ENCODE measurements around the gene TCF15.

Gene TCF15

DNA sequence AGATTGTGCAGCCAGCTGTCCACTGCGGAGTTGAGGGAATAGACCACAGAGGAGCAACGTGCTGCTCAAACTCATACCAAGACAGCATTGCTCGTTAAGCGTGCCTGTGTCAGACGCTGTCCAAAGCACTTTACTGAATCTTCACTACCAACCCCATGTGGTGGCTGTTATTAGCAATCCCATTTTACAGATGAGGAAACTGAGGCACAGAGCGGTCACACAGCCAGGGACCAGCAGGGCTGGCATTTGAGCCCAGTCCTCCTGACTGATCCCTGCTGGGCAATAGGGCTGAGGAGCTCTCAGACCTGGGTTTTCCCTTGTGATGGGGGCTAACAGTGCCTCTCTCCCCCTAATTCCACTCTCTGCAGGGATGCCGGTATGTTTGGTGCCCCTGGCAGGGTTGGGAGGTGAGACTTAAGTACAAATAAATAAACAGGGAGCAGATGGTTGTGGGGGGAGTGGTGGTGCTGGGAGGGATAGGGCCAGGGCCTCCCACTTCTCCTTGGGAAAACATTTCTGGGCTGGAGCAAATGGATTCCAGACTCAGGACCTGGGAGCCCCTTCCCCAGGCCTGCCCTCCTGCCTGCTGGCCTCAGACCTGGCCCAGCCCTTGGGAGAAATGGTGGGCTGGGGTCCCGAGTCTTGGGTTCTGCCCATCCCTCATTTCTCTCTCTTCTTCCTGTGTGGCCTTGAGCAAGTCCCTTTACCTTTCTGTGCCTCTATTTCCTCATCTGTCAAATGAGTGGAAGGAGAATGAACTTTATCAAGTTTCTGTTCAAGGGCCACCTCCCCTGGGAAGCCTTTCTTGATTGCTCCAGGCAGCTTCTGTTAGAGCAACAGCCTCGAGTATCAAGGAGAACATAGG lies 25.2 kb upstream of the TCF15 start:
- Histone ChIP-seq H3K4me1 (ENCODE audit: insufficient read depth, low read length) (no peaks in the 10 kb centered on the region), H3K4me3 (ENCODE audit: low read length) (no peak overlapping the region), H3K9me3 (ENCODE audit: low read length) (no peaks in the 10 kb centered on the region), H3K36me3 (ENCODE audit: insufficient read depth, low read length) (no peaks in the 10 kb centered on the region), H2AFZ (ENCODE audit: low read depth, low read length) (no peak overlapping the region), H3K27me3 (ENCODE audit: insufficient read depth, low read length) (peaks cover 26% of the 10 kb centered on the region)

DNA sequence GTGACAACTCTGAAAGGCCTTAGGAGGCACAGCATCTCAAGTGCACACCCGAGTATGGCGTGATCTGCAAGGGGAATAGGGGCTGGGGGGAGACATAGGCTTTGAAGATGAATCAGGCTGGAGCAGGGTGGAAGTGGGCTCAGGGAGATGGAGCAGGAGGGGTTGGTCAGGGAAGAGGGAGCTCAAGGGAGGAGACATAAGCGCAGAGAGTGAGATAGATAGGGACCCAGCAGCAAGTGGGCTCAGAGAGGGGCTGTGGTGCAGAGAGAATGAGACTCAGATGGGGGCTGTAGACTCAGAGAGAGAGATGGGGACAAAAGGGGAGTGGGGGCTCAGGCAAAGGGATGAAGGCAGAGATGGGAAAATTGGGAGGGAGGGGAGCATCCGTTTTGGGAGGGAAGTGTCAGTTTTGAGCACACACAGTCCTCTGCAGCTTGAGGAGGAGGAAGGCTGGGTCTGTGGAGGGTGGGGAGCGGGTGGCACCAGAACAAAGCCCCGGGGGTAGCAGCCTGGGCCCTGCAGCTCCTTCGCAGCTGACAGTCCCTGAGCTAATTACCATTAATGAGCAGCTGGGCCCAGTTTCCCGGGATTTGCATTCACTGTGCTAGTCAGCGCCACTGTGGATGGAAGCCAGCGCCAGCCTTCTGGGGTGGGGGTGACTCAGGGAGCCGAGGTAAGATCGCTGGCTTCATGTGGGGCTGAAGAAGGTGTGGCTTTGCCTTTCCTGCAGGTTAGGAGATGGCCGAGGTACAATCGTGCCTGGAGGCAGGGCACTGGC lies 24.2 kb upstream of the TCF15 start:
- H3K4me1 ChIP-seq (ENCODE audit: insufficient read depth, low read length), result no peaks in the 10 kb centered on the region
- peaks cover 26% of the 10 kb centered on the region for H3K27me3 ChIP-seq (ENCODE audit: insufficient read depth, low read length)
- H3K9me3 ChIP-seq (ENCODE audit: low read length), result no peaks in the 10 kb centered on the region
- H3K36me3 ChIP-seq (ENCODE audit: insufficient read depth, low read length), result no peaks in the 10 kb centered on the region
- H3K4me3 ChIP-seq (ENCODE audit: low read length), result no peak overlapping the region
- no peak overlapping the region for H2AFZ ChIP-seq (ENCODE audit: low read depth, low read length)

DNA sequence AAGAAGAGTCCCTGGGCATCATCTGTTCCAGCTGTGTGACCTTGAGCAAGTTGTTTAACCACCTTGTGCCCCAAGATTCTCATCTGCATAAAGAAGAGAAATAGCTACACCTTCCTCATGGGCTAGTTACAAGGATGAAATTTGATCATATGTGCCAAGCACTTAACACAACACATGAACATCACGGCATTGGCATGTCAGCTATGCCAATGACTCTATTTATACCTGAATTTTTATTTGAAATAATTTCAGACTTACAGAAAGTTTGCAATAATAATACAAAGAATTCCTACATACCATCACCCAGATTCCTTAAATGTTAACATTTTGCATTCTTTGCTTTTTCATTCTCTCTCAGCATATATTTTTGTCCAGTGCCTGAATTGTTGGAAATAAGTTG lies 21.0 kb upstream of the TCF15 start:
- Histone ChIP-seq H3K4me3 (ENCODE audit: low read length) (no peak overlapping the region), H3K27me3 (ENCODE audit: insufficient read depth, low read length) (peaks cover 31% of the 10 kb centered on the region), H2AFZ (ENCODE audit: low read depth, low read length) (no peak overlapping the region), H3K4me1 (ENCODE audit: insufficient read depth, low read length) (no peaks in the 10 kb centered on the region), H3K36me3 (ENCODE audit: insufficient read depth, low read length) (no peaks in the 10 kb centered on the region), H3K9me3 (ENCODE audit: low read length) (no peaks in the 10 kb centered on the region)

DNA sequence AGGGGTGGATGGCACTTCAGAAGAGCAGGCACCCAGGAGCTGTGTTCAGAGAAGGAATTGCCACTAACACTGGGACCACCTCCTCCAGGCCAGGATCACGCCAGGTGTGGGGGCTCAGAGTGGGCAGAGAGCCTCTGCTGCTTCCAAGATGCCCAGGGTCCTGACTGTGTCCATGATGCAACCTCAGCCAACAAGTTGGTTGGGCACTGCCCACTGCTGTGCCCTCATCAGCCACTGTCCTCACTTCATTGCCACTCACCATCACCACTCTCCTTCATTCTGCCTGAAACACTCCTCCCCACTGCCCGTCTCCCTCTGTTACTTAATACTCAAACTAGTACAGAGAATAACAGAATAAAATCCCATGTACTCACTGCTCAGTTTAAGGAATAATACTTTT lies 16.5 kb upstream of the TCF15 start:
- no peaks in the 10 kb centered on the region for H3K4me1 ChIP-seq (ENCODE audit: insufficient read depth, low read length)
- H3K27me3 ChIP-seq (ENCODE audit: insufficient read depth, low read length), result peaks cover 11% of the 10 kb centered on the region
- H2AFZ ChIP-seq (ENCODE audit: low read depth, low read length), result no peak overlapping the region
- H3K36me3 ChIP-seq (ENCODE audit: insufficient read depth, low read length), result no peaks in the 10 kb centered on the region
- no peaks in the 10 kb centered on the region for H3K9me3 ChIP-seq (ENCODE audit: low read length)
- H3K4me3 ChIP-seq (ENCODE audit: low read length), result no peak overlapping the region

DNA sequence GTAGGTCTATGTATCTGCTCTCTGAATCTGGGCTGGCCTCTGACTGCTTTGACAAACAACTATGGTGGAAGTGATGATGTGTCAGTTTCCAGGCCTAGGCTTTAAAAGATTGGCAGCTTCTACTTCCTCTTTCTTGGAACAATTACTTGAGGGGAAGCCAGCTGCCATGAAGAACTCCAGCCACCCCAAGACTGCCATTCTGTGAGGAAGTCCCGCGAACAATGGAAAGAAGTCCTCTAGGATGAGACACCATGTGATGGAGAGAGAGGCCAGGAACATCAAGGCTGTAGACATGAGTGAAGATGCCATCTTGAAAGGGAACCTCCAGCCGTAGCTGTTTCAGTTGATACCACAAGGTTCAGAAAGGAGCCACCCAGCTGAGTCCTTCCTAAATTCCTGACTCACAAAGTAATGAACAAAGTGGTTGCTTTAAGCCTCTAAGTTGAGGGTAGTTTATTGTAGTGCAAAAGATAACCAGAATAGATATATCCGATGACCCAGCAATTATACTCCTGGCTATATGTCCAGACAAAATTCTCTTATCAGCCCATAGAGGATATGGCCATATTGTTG lies 15.3 kb upstream of the TCF15 start:
- Histone ChIP-seq H3K36me3 (ENCODE audit: insufficient read depth, low read length) (no peaks in the 10 kb centered on the region), H2AFZ (ENCODE audit: low read depth, low read length) (no peak overlapping the region), H3K4me1 (ENCODE audit: insufficient read depth, low read length) (no peaks in the 10 kb centered on the region), H3K27me3 (ENCODE audit: insufficient read depth, low read length) (peaks cover 11% of the 10 kb centered on the region), H3K9me3 (ENCODE audit: low read length) (no peaks in the 10 kb centered on the region), H3K4me3 (ENCODE audit: low read length) (no peak overlapping the region)

DNA sequence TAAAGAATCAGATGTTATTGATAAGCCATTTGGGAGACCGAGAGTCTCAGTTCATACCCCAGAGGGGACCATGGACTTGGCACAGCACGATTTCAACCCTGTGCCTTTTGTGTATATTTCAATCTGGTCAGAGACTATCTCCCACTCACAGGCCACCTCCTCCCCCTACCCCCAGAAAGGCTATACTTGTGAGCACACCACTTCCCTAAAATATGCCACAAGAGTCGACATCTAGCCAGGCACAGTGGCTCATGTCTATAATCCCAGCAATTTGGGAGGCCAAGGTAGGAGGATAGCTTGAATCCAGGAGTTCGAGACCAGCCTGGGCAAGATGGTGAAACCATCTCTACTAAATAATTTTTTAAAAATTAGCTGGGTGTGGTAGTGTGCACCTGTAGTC lies 13.6 kb upstream of the TCF15 start:
- Histone ChIP-seq H3K4me1 (ENCODE audit: insufficient read depth, low read length) (no peaks in the 10 kb centered on the region), H3K9me3 (ENCODE audit: low read length) (no peaks in the 10 kb centered on the region), H3K4me3 (ENCODE audit: low read length) (no peak overlapping the region), H2AFZ (ENCODE audit: low read depth, low read length) (no peak overlapping the region), H3K36me3 (ENCODE audit: insufficient read depth, low read length) (no peaks in the 10 kb centered on the region), H3K27me3 (ENCODE audit: insufficient read depth, low read length) (peaks cover 19% of the 10 kb centered on the region)

DNA sequence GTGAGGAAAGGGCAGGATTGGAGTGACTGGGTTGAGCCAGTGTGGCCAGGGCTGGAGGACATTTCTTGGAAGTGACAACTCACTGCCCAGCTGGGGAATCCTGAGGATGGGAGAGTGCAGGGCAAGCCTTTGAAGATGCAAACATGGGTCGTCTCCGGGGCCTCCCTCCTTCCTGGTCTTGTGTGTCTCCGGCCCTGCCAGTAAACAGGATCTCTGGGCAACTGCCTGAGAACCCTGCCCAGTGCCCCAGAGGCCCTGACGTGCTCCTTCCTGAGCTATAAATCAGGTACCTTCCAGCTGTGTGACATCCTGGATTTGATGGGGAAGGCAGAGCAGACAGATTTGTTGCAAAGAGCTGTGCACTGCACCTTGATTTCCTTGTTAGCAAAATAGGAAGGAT lies 12.9 kb upstream of the TCF15 start:
- Histone ChIP-seq H2AFZ (ENCODE audit: low read depth, low read length) (no peak overlapping the region), H3K4me3 (ENCODE audit: low read length) (no peak overlapping the region), H3K4me1 (ENCODE audit: insufficient read depth, low read length) (no peaks in the 10 kb centered on the region), H3K9me3 (ENCODE audit: low read length) (peaks cover under 1% of the 10 kb centered on the region), H3K36me3 (ENCODE audit: insufficient read depth, low read length) (no peaks in the 10 kb centered on the region), H3K27me3 (ENCODE audit: insufficient read depth, low read length) (peaks cover 19% of the 10 kb centered on the region)

DNA sequence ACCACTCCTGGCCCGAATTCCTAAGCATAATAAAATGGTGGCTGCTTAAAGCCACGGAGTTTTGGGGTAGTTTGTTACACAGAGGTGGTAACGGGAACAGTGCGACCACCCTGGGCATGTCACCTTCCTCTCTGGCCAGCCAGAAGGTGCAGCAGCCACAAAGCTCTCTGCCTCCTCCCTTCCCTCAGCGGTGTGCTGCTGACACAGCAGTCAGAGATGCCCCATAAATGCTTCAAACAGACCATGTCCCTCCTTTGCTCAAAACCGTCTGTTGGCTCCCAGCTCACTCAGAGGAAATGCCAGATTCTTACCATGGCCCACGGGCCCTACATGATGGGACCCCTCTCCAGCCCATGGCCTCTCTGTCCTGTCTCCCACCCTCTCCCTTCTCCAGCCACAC lies 12.1 kb upstream of the TCF15 start:
- Histone ChIP-seq H3K4me1 (ENCODE audit: insufficient read depth, low read length) (no peaks in the 10 kb centered on the region), H3K36me3 (ENCODE audit: insufficient read depth, low read length) (no peaks in the 10 kb centered on the region), H3K9me3 (ENCODE audit: low read length) (peaks cover 3% of the 10 kb centered on the region), H2AFZ (ENCODE audit: low read depth, low read length) (no peak overlapping the region), H3K27me3 (ENCODE audit: insufficient read depth, low read length) (peaks cover 19% of the 10 kb centered on the region), H3K4me3 (ENCODE audit: low read length) (no peak overlapping the region)

DNA sequence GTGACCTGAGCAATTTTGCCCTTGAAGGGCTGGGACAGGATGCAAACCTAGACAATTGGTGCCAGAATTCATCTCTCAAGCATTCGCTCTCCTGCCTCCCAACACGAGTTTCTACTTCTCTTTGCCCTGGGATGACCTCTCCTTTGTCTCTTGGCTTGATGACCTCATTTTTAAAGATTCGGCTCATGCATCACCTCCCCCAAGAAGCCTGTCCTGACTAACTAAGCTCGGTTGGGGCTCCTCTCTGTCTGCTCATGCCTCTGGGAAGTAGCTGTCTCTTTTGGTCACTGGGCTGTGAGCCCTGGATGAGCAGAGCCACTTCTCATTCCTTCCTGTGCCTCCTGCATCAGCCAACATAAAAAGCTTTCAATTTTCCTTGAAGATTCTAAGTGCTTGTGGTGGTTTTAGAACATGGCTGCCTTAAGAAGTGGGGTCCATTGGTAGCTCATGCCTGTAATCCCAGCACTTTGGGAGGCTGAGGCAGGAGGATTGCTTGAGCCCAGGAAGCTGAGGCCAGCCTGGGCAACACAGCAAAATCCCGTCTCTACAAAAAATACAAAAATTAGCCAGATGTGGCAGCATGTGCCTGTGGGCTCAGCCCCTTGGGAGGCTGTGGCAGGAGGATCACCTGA lies 11.1 kb upstream of the TCF15 start:
- no peak overlapping the region for H2AFZ ChIP-seq (ENCODE audit: low read depth, low read length)
- H3K9me3 ChIP-seq (ENCODE audit: low read length), result peaks cover 3% of the 10 kb centered on the region
- H3K4me3 ChIP-seq (ENCODE audit: low read length), result no peak overlapping the region
- peaks cover 14% of the 10 kb centered on the region for H3K27me3 ChIP-seq (ENCODE audit: insufficient read depth, low read length)
- H3K36me3 ChIP-seq (ENCODE audit: insufficient read depth, low read length), result no peaks in the 10 kb centered on the region
- H3K4me1 ChIP-seq (ENCODE audit: insufficient read depth, low read length), result no peaks in the 10 kb centered on the region

DNA sequence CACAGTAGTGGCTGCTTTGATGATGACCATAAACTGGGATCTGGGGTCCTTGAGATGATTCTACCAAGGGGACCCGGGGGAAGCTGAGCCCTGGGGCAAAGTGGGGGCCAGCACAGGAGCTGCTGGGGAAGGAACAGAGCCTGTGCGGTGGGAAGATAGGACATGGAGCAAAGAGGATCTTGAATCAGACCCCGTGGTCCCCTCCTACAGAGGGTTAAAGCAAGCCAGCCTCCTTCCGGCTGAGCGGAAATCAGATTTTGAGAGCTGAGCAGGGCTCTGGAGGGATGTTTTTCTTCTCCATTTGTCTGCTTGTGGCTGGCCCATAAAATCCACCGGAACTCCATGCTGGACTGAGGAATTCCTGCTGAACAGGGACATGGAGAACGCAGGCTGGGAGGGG lies 10.1 kb upstream of the TCF15 start:
- H3K4me1 ChIP-seq (ENCODE audit: insufficient read depth, low read length), result no peaks in the 10 kb centered on the region
- peaks cover 3% of the 10 kb centered on the region for H3K9me3 ChIP-seq (ENCODE audit: low read length)
- no peak overlapping the region for H2AFZ ChIP-seq (ENCODE audit: low read depth, low read length)
- no peak overlapping the region for H3K4me3 ChIP-seq (ENCODE audit: low read length)
- peaks cover 14% of the 10 kb centered on the region for H3K27me3 ChIP-seq (ENCODE audit: insufficient read depth, low read length)
- no peaks in the 10 kb centered on the region for H3K36me3 ChIP-seq (ENCODE audit: insufficient read depth, low read length)

DNA sequence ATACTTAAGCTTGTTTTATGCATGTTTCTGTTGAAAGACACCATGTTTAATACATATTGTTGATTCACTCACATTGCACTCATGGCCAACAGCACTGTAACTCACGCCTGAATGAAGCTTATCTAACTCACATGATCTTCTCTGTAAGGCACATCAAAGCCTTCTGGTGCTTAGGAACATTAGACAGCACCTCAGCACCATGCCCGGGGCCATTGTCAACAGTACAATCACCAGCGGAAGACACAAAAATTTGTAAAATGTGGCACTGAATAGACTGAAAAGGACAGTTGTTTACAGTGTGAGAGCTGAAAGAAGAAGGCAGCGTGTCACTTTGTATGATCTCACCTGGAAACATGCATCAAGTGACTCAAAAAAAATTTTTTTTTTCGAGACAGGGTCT lies 8.9 kb upstream of the TCF15 start:
- H3K4me3 ChIP-seq (ENCODE audit: low read length), result no peak overlapping the region
- H3K4me1 ChIP-seq (ENCODE audit: insufficient read depth, low read length), result no peaks in the 10 kb centered on the region
- no peak overlapping the region for H2AFZ ChIP-seq (ENCODE audit: low read depth, low read length)
- H3K27me3 ChIP-seq (ENCODE audit: insufficient read depth, low read length), result peaks cover 14% of the 10 kb centered on the region
- peaks cover 3% of the 10 kb centered on the region for H3K9me3 ChIP-seq (ENCODE audit: low read length)
- H3K36me3 ChIP-seq (ENCODE audit: insufficient read depth, low read length), result no peaks in the 10 kb centered on the region

DNA sequence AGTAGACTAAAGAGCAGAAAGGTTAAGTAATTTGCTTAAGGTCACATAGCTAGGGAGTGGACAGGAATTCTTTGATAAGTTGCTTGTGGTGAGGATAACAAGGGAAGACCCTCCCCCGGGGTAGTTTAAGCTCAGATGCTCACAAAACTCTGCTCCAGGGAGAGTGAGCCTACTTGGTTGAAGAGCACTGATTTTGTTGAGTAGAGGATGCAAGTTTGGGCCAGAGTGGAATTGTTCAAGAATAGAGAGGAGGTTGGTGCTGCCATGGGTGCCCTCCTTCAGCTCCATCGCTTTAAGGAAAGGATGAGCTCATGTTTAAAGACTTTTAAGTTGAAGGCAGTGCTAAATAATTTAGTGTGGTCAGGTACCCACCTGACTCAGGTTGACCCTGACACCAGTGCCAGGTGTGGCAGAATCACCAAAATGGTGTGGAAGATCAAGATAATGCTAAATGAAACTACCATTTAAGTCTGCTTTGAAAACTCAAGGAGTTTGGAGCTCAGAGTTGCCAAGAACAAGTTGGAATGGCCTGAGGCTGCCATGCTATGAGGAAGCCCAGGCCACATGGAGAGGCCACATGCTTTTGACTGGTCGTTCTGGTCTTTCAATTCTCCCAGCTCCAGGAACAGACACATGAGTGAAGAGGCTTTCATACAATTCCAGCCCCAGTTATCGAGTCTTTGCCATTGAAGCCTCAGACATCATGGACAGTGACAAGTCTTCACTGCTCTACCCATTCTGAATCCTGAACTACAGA lies 8.0 kb upstream of the TCF15 start:
- no peaks in the 10 kb centered on the region for H3K4me1 ChIP-seq (ENCODE audit: insufficient read depth, low read length)
- H3K27me3 ChIP-seq (ENCODE audit: insufficient read depth, low read length), result peaks cover 22% of the 10 kb centered on the region
- H3K4me3 ChIP-seq (ENCODE audit: low read length), result no peak overlapping the region
- peaks cover 3% of the 10 kb centered on the region for H3K9me3 ChIP-seq (ENCODE audit: low read length)
- H3K36me3 ChIP-seq (ENCODE audit: insufficient read depth, low read length), result no peaks in the 10 kb centered on the region
- no peak overlapping the region for H2AFZ ChIP-seq (ENCODE audit: low read depth, low read length)
